Measurements from ENCODE around the gene FGFR3. TPM values are rescaled to one million over a fixed set of nuclear protein-coding genes. Genes with fewer than 3 reads are reported as not detected.

Gene FGFR3
- total and polyA plus RNA-seq, 10 of the 15 experiments (the other 5 are each of a cell fraction or from before 2014, with no cell fraction given) = 0.05 to 0.33 (median 0.18) TPM; not detected in 6

- TF ChIP-seq HDAC6 (IDR thresholded peaks at IDR 0.05; ENCODE audit: unreplicated experiment) (no peak), MTA3 (IDR thresholded peaks at IDR 0.05; ENCODE audit: borderline replicate concordance, low read length) (no peak), ZNF384 (IDR thresholded peaks at IDR 0.05; ENCODE audit: borderline replicate concordance, low read depth, low read length) (no peak)
These were observed 28.4 kb upstream of the FGFR3 start (continued) for GRCh38 chr4:1764670-1765069.

DNA sequence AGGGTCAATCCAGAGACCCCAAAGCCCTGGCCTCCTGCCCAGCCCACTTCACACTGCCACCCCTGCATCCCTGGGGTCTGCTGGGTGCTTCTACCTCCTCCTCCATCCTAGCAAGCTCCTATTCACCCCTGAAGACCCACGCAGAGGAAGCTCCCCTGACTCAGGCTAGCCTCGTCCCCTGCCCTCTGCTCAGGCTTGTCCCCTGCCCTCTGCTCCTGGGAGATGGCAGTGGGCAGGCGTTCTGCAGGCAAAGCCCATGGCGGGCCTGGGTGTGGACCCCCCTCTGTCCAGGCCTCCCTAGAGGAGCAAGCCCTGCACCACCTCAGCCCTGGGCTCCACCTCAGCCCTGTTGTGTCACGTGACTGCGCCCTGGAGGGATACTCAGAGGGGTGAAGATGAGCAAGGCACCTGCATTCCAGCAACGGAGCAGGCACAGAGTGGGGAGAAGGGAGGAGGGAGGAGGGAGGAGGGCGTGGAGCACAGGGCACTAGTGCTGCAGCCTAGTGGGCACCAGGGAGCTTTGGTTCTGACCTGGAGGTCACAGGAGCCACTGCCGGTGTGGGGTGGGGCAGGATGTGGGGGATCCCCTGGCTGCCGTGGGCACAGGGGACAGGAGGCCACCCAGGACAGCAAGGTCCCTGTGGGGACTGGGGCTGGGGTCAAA is 27.6 kb upstream of the FGFR3 start:
- Histone ChIP-seq H3K79me2 (ENCODE audit: control insufficient read depth, insufficient read depth, low read length) (no peaks in the 10 kb centered on the region), H3K4me2 (ENCODE audit: control insufficient read depth, insufficient read depth) (no peak overlapping the region), H3K9me3 (replicated peaks; ENCODE audit: control insufficient read depth, insufficient read depth, low read length) (no peaks in the 10 kb centered on the region), H3K9ac (ENCODE audit: control insufficient read depth, insufficient read depth, low read length) (no peak overlapping the region), H3K27me3 (replicated peaks in 1 of 2; ENCODE audit: control insufficient read depth in 2 of 2, insufficient read depth in 2 of 2, low read length in 1 of 2) (peaks cover 3% of the 10 kb centered on the region in 2 experiments; a peak in 1 of 4 replicates), H2AFZ (ENCODE audit: control insufficient read depth, low read depth, low read length) (no peak overlapping the region), H3K4me1 (ENCODE audit: control insufficient read depth, insufficient read depth, low read length) (no peaks in the 10 kb centered on the region), H4K20me1 (ENCODE audit: control insufficient read depth, insufficient read depth) (no peaks in the 10 kb centered on the region), H3K36me3 (ENCODE audit: control insufficient read depth in 2 of 2, insufficient read depth in 2 of 2, low read length in 1 of 2) (no peaks in the 10 kb centered on the region), H3K27ac (ENCODE audit: control insufficient read depth, insufficient read depth) (no peak overlapping the region), H3K4me3 (no peak overlapping the region)
- RAD21 ChIA-PET (ENCODE audit: unreplicated experiment) = no interaction called here
- no peak for DNase-seq (ENCODE audit: low read depth, low spot score)
- no TSS peak for BruUV-seq (replicated peaks)
- SMC1A ChIA-PET (ENCODE audit: uncharacterized antibody, unreplicated experiment) = no interaction called here
- peak; percentile 13; the same call in 2 of the 3 replicates for ATAC-seq
- intact Hi-C loops (cut with micrococcal nuclease; ENCODE audit: unreplicated experiment) = no loop called here
- CTCF ChIA-PET = no interaction called here
- in situ Hi-C loops (cut with MboI) = no loop called here
- TF ChIP-seq ETV6 (conservative IDR thresholded peaks at IDR 0.05 in 1 of 2, IDR thresholded peaks at IDR 0.05 in 1 of 2; ENCODE audit: borderline replicate concordance in 1 of 2, low read depth in 1 of 2) (no peak), NR2F1 (conservative IDR thresholded peaks at IDR 0.05) (0 out of 2 replicates have a peak, but pooled peaks have one; percentile 10), SUPT20H (IDR thresholded peaks at IDR 0.05; ENCODE audit: borderline replicate concordance, control insufficient read depth, low read depth, low read length) (no peak), RAD51 (IDR thresholded peaks at IDR 0.05) (peak; percentile 71), NFXL1 (IDR thresholded peaks at IDR 0.05; ENCODE audit: borderline replicate concordance) (peak; percentile 61; the same call in 1 of the 2 replicates), USF1 (IDR thresholded peaks at IDR 0.05; ENCODE audit: borderline replicate concordance, extremely low read length, insufficient read depth, low read depth, low read length) (peak; percentile 73), BHLHE40 (IDR thresholded peaks at IDR 0.05; ENCODE audit: borderline replicate concordance in 1 of 2, low read depth in 2 of 2, low read length in 1 of 2) (peak in 1 of 2 experiments; percentile 59; a peak in 2 of 4 replicates)
- no peak for FAIRE-seq
- WGBS (ENCODE audit: insufficient coverage, insufficient replicate concordance, low lambda C conversion rate, missing lambda C conversion rate) = 24% methylated on average over 9 of the region's 10 CpGs
- POLR2A ChIA-PET = no interaction called here
